ENCODE data around the gene ITCH. TPM values are rescaled to one million over a fixed set of nuclear protein-coding genes. Genes with fewer than 3 reads are reported as not detected.

The ITCH gene
- total RNA-seq, 4 donors from 2014 or later = 37.4 to 48.4 (median 43.4) TPM

- 83% methylated on average over 6 of the region's 6 CpGs for WGBS
- H3K4me1 ChIP-seq = peaks cover 3% of the 10 kb centered on the region
- TF ChIP-seq POLR2A (IDR thresholded peaks at IDR 0.05) (no peak), EP300 (IDR thresholded peaks at IDR 0.05) (no peak), POLR2AphosphoS5 (IDR thresholded peaks at IDR 0.05) (no peak), CTCF (IDR thresholded peaks at IDR 0.05) (no peak)
- no peaks in the 10 kb centered on the region for H3K27me3 ChIP-seq
- no peaks in the 10 kb centered on the region for H3K9me3 ChIP-seq
- H3K36me3 ChIP-seq = peaks cover 42% of the 10 kb centered on the region
- H3K4me3 ChIP-seq = no peak overlapping the region
- DNase-seq (ENCODE audit: low spot score in 2 of 2) = no peak
- no peak overlapping the region for H3K27ac ChIP-seq
These were observed 179.4 kb downstream of the ITCH start for GRCh38 chr20:34542439-34542838.

GRCh38 chr20:34543463-34544056 is 180.5 kb downstream of the ITCH start:
- no peak overlapping the region for H3K27ac ChIP-seq
- H3K4me1 ChIP-seq = peaks cover 3% of the 10 kb centered on the region
- H3K27me3 ChIP-seq = no peaks in the 10 kb centered on the region
- no peak overlapping the region for H3K4me3 ChIP-seq
- peaks cover 38% of the 10 kb centered on the region for H3K36me3 ChIP-seq
- WGBS = 69% methylated on average over 10 of the region's 12 CpGs
- no peak for DNase-seq (ENCODE audit: low spot score in 2 of 2)
- no peak for TF ChIP-seq CTCF (IDR thresholded peaks at IDR 0.05)
- H3K9me3 ChIP-seq = no peaks in the 10 kb centered on the region

- H3K27ac ChIP-seq = no peak overlapping the region
- peaks cover 31% of the 10 kb centered on the region for H3K36me3 ChIP-seq
- H3K9me3 ChIP-seq = no peaks in the 10 kb centered on the region
- DNase-seq (ENCODE audit: low spot score in 2 of 2) = no peak
- H3K4me1 ChIP-seq = peaks cover 3% of the 10 kb centered on the region
- no peaks in the 10 kb centered on the region for H3K27me3 ChIP-seq
- no peak for TF ChIP-seq POLR2A (IDR thresholded peaks at IDR 0.05)
- TF ChIP-seq POLR2AphosphoS5 (IDR thresholded peaks at IDR 0.05) = no peak
- no peak for TF ChIP-seq EP300 (IDR thresholded peaks at IDR 0.05)
- TF ChIP-seq CTCF (IDR thresholded peaks at IDR 0.05) = no peak
- 24% methylated on average over 19 of the region's 19 CpGs for WGBS
- no peak overlapping the region for H3K4me3 ChIP-seq
These were observed 181.2 kb downstream of the ITCH start for GRCh38 chr20:34544109-34544796.

GRCh38 chr20:34546751-34547181 is 183.7 kb downstream of the ITCH start:
- H3K4me3 ChIP-seq = no peak overlapping the region
- no peak for DNase-seq (ENCODE audit: low spot score in 2 of 2)
- WGBS = 87% methylated on average over 11 of the region's 11 CpGs
- no peak overlapping the region for H3K27ac ChIP-seq
- peaks cover 6% of the 10 kb centered on the region for H3K36me3 ChIP-seq
- TF ChIP-seq CTCF (IDR thresholded peaks at IDR 0.05) = no peak
- TF ChIP-seq POLR2AphosphoS5 (IDR thresholded peaks at IDR 0.05) = no peak
- TF ChIP-seq EP300 (IDR thresholded peaks at IDR 0.05) = no peak
- no peak for TF ChIP-seq POLR2A (IDR thresholded peaks at IDR 0.05)
- no peaks in the 10 kb centered on the region for H3K9me3 ChIP-seq
- no peaks in the 10 kb centered on the region for H3K27me3 ChIP-seq
- peaks cover 3% of the 10 kb centered on the region for H3K4me1 ChIP-seq

- no peaks in the 10 kb centered on the region for H3K36me3 ChIP-seq
- DNase-seq (ENCODE audit: low spot score in 2 of 2) = no peak
- no peaks in the 10 kb centered on the region for H3K27me3 ChIP-seq
- H3K4me3 ChIP-seq = no peak overlapping the region
- 93% methylated on average over 17 of the region's 22 CpGs for WGBS
- no peak overlapping the region for H3K27ac ChIP-seq
- H3K4me1 ChIP-seq = peaks cover 3% of the 10 kb centered on the region
- H3K9me3 ChIP-seq = no peaks in the 10 kb centered on the region
- TF ChIP-seq POLR2A (IDR thresholded peaks at IDR 0.05) (no peak), CTCF (IDR thresholded peaks at IDR 0.05) (no peak), EP300 (IDR thresholded peaks at IDR 0.05) (no peak), POLR2AphosphoS5 (IDR thresholded peaks at IDR 0.05) (no peak)
These were observed 185.0 kb downstream of the ITCH start for GRCh38 chr20:34547844-34548613.
